Measurements from ENCODE around the gene CARMIL1.
A peak's percentile ranks its signal among the peaks of the same experiment; 100 is the strongest.

CARMIL1 gene

GRCh38 chr6:25453288-25453687, 174.1 kb downstream of the CARMIL1 start:
- no peak overlapping the region for H3K27ac ChIP-seq (ENCODE audit: low read depth, low read length)
- H3K79me2 ChIP-seq (ENCODE audit: control insufficient read depth, insufficient read depth, low read length, poor library complexity) = no peaks in the 10 kb centered on the region

GRCh38 chr6:25454136-25454535, 175.0 kb downstream of the CARMIL1 start:
- Histone ChIP-seq H3K27me3 (ENCODE audit: insufficient read depth, low read length) (no peaks in the 10 kb centered on the region), H4K12ac (ENCODE audit: low read depth, low read length) (no peak overlapping the region), H2BK12ac (ENCODE audit: low read length) (no peak overlapping the region)

More at GRCh38 chr6:25453288-25453687, 174.1 kb downstream of the CARMIL1 start:
- H4K91ac ChIP-seq (ENCODE audit: low read depth, low read length) = no peak overlapping the region
- no peak overlapping the region for H2AK5ac ChIP-seq (ENCODE audit: low read length)
- WGBS (ENCODE audit: extremely low coverage, insufficient coverage, insufficient read length) = no CpG with 5 or more reads among the region's 2 CpGs
- H3K14ac ChIP-seq (ENCODE audit: low read length) = no peak overlapping the region
- peaks cover 2% of the 10 kb centered on the region in 2 experiments for H3K4me1 ChIP-seq (ENCODE audit: control insufficient read depth in 1 of 2, insufficient read depth in 2 of 2, low read length in 2 of 2)
- H3K18ac ChIP-seq (ENCODE audit: low read length) = no peak overlapping the region
- no peak overlapping the region for H2BK12ac ChIP-seq (ENCODE audit: low read length)
- H3K4me2 ChIP-seq (ENCODE audit: low read length) = no peak overlapping the region
- no peak overlapping the region for H4K12ac ChIP-seq (ENCODE audit: low read depth, low read length)
- no peaks in the 10 kb centered on the region for H3K79me1 ChIP-seq (ENCODE audit: low read length)
- H2BK120ac ChIP-seq (ENCODE audit: insufficient read depth, low read length, poor library complexity) = no peak overlapping the region
- no peak overlapping the region for H2AFZ ChIP-seq (ENCODE audit: insufficient read depth, low read length, poor library complexity)
- H3K36me3 ChIP-seq (ENCODE audit: control insufficient read depth in 1 of 2, insufficient read depth in 2 of 2, low read length in 2 of 2) = peaks cover 0 to 4% of the 10 kb centered on the region in 2 experiments
- H3K4ac ChIP-seq (ENCODE audit: low read depth, low read length) = no peak overlapping the region
- no peaks in the 10 kb centered on the region for H3K9me3 ChIP-seq (ENCODE audit: insufficient read depth, low read depth, low read length)
- DNase-seq = no peak
- no peak overlapping the region for H3K23ac ChIP-seq (ENCODE audit: low read length)
- H3K27me3 ChIP-seq (ENCODE audit: insufficient read depth, low read length) = no peaks in the 10 kb centered on the region
- H2BK5ac ChIP-seq (ENCODE audit: low read depth, low read length, poor library complexity) = no peak overlapping the region
- H4K8ac ChIP-seq (ENCODE audit: low read depth, low read length) = no peak overlapping the region
- no peak overlapping the region for H3K4me3 ChIP-seq (ENCODE audit: low read depth, low read length)
- no peak overlapping the region for H3K9ac ChIP-seq (ENCODE audit: low read length)

GRCh38 chr6:25456249-25457040, 177.3 kb downstream of the CARMIL1 start:
- WGBS (ENCODE audit: extremely low coverage, insufficient coverage, insufficient read length) = no CpG with 5 or more reads among the region's 3 CpGs
- H3K23ac ChIP-seq (ENCODE audit: low read length) = no peak overlapping the region
- H4K8ac ChIP-seq (ENCODE audit: low read depth, low read length) = no peak overlapping the region
- H3K79me1 ChIP-seq (ENCODE audit: low read length) = no peaks in the 10 kb centered on the region
- no peak overlapping the region for H3K4ac ChIP-seq (ENCODE audit: low read depth, low read length)
- no peaks in the 10 kb centered on the region for H3K79me2 ChIP-seq (ENCODE audit: control insufficient read depth, insufficient read depth, low read length, poor library complexity)
- H2BK12ac ChIP-seq (ENCODE audit: low read length) = no peak overlapping the region
- H2AFZ ChIP-seq (ENCODE audit: insufficient read depth, low read length, poor library complexity) = no peak overlapping the region
- no peak overlapping the region for H3K27ac ChIP-seq (ENCODE audit: low read depth, low read length)
- H2BK120ac ChIP-seq (ENCODE audit: insufficient read depth, low read length, poor library complexity) = no peak overlapping the region
- no peak overlapping the region for H3K9ac ChIP-seq (ENCODE audit: low read length)
- DNase-seq = peak in 1 of 2 donors; percentile 34
- H3K4me3 ChIP-seq (ENCODE audit: low read depth, low read length) = no peak overlapping the region
- no peak overlapping the region for H3K18ac ChIP-seq (ENCODE audit: low read length)
- H3K27me3 ChIP-seq (ENCODE audit: insufficient read depth, low read length) = no peaks in the 10 kb centered on the region
- no peaks in the 10 kb centered on the region for H3K4me1 ChIP-seq (ENCODE audit: control insufficient read depth in 1 of 2, insufficient read depth in 2 of 2, low read length in 2 of 2)
- H4K91ac ChIP-seq (ENCODE audit: low read depth, low read length) = no peak overlapping the region
- peaks cover 0 to 4% of the 10 kb centered on the region in 2 experiments for H3K36me3 ChIP-seq (ENCODE audit: control insufficient read depth in 1 of 2, insufficient read depth in 2 of 2, low read length in 2 of 2)
- H3K9me3 ChIP-seq (ENCODE audit: insufficient read depth, low read depth, low read length) = no peaks in the 10 kb centered on the region
- no peak overlapping the region for H4K12ac ChIP-seq (ENCODE audit: low read depth, low read length)
- H3K14ac ChIP-seq (ENCODE audit: low read length) = no peak overlapping the region
- no peak overlapping the region for H2BK5ac ChIP-seq (ENCODE audit: low read depth, low read length, poor library complexity)
- no peak overlapping the region for H3K4me2 ChIP-seq (ENCODE audit: low read length)
- H2AK5ac ChIP-seq (ENCODE audit: low read length) = no peak overlapping the region

More at GRCh38 chr6:25454136-25454535, 175.0 kb downstream of the CARMIL1 start:
- no peak overlapping the region for H2AFZ ChIP-seq (ENCODE audit: insufficient read depth, low read length, poor library complexity)
- H3K9ac ChIP-seq (ENCODE audit: low read length) = no peak overlapping the region
- DNase-seq = peak in 1 of 2 donors; percentile 22
- H3K14ac ChIP-seq (ENCODE audit: low read length) = no peak overlapping the region
- H3K36me3 ChIP-seq (ENCODE audit: control insufficient read depth in 1 of 2, insufficient read depth in 2 of 2, low read length in 2 of 2) = peaks cover 0 to 4% of the 10 kb centered on the region in 2 experiments
- H2BK5ac ChIP-seq (ENCODE audit: low read depth, low read length, poor library complexity) = no peak overlapping the region
- no peaks in the 10 kb centered on the region for H3K79me1 ChIP-seq (ENCODE audit: low read length)
- H3K79me2 ChIP-seq (ENCODE audit: control insufficient read depth, insufficient read depth, low read length, poor library complexity) = no peaks in the 10 kb centered on the region
- no peak overlapping the region for H2BK120ac ChIP-seq (ENCODE audit: insufficient read depth, low read length, poor library complexity)
- no peak overlapping the region for H4K91ac ChIP-seq (ENCODE audit: low read depth, low read length)
- no peaks in the 10 kb centered on the region for H3K9me3 ChIP-seq (ENCODE audit: insufficient read depth, low read depth, low read length)
- no peak overlapping the region for H4K8ac ChIP-seq (ENCODE audit: low read depth, low read length)
- H3K18ac ChIP-seq (ENCODE audit: low read length) = no peak overlapping the region
- no peak overlapping the region for H3K4me2 ChIP-seq (ENCODE audit: low read length)
- no peak overlapping the region for H3K27ac ChIP-seq (ENCODE audit: low read depth, low read length)
- H3K4me3 ChIP-seq (ENCODE audit: low read depth, low read length) = no peak overlapping the region
- H3K4me1 ChIP-seq (ENCODE audit: control insufficient read depth in 1 of 2, insufficient read depth in 2 of 2, low read length in 2 of 2) = no peaks in the 10 kb centered on the region
- no CpG with 5 or more reads among the region's 1 CpG for WGBS (ENCODE audit: extremely low coverage, insufficient coverage, insufficient read length)
- no peak overlapping the region for H2AK5ac ChIP-seq (ENCODE audit: low read length)
- H3K23ac ChIP-seq (ENCODE audit: low read length) = no peak overlapping the region
- no peak overlapping the region for H3K4ac ChIP-seq (ENCODE audit: low read depth, low read length)

GRCh38 chr6:25457516-25457915, 178.3 kb downstream of the CARMIL1 start:
- peaks cover 0 to 4% of the 10 kb centered on the region in 2 experiments for H3K36me3 ChIP-seq (ENCODE audit: control insufficient read depth in 1 of 2, insufficient read depth in 2 of 2, low read length in 2 of 2)
- H3K4ac ChIP-seq (ENCODE audit: low read depth, low read length) = no peak overlapping the region
- H2AK5ac ChIP-seq (ENCODE audit: low read length) = no peak overlapping the region
- no peak overlapping the region for H4K91ac ChIP-seq (ENCODE audit: low read depth, low read length)
- H3K4me2 ChIP-seq (ENCODE audit: low read length) = no peak overlapping the region
- no peak overlapping the region for H3K18ac ChIP-seq (ENCODE audit: low read length)
- no peak overlapping the region for H2AFZ ChIP-seq (ENCODE audit: insufficient read depth, low read length, poor library complexity)
- no peak overlapping the region for H3K23ac ChIP-seq (ENCODE audit: low read length)
- H3K14ac ChIP-seq (ENCODE audit: low read length) = no peak overlapping the region
- no peak overlapping the region for H3K9ac ChIP-seq (ENCODE audit: low read length)
- H3K79me2 ChIP-seq (ENCODE audit: control insufficient read depth, insufficient read depth, low read length, poor library complexity) = no peaks in the 10 kb centered on the region
- H3K79me1 ChIP-seq (ENCODE audit: low read length) = no peaks in the 10 kb centered on the region
- no peak overlapping the region for H3K4me3 ChIP-seq (ENCODE audit: low read depth, low read length)
- H2BK120ac ChIP-seq (ENCODE audit: insufficient read depth, low read length, poor library complexity) = no peak overlapping the region
- no peaks in the 10 kb centered on the region for H3K27me3 ChIP-seq (ENCODE audit: insufficient read depth, low read length)
- DNase-seq = no peak
- H3K9me3 ChIP-seq (ENCODE audit: insufficient read depth, low read depth, low read length) = no peaks in the 10 kb centered on the region
- no peak overlapping the region for H2BK5ac ChIP-seq (ENCODE audit: low read depth, low read length, poor library complexity)
- WGBS (ENCODE audit: extremely low coverage, insufficient coverage, insufficient read length) = no CpG with 5 or more reads among the region's 3 CpGs
- no peak overlapping the region for H4K8ac ChIP-seq (ENCODE audit: low read depth, low read length)
- H3K4me1 ChIP-seq (ENCODE audit: control insufficient read depth in 1 of 2, insufficient read depth in 2 of 2, low read length in 2 of 2) = no peaks in the 10 kb centered on the region
- no peak overlapping the region for H2BK12ac ChIP-seq (ENCODE audit: low read length)
- H3K27ac ChIP-seq (ENCODE audit: low read depth, low read length) = no peak overlapping the region
- no peak overlapping the region for H4K12ac ChIP-seq (ENCODE audit: low read depth, low read length)
